Peyer's patch (tissue), 4 donors: Measurements from ENCODE around the gene PDIA2. TPM values are rescaled to one million over a fixed set of nuclear protein-coding genes. Genes with fewer than 3 reads are reported as not detected.
"Not testable (repeated sequence)": the region's sequence is repeated elsewhere in the genome, so short reads cannot be mapped to it uniquely, and the experiment has no call there.

Source experiments
- DNase-seq, 3 donors: peaks; one replicate each; pipeline ENCODE4 v3.0.0-alpha.2; 2017 to 2019
- H3K27ac ChIP-seq, 4 donors: fragments of 200-600 bp; sonication (generic); one replicate each; pipeline ENCODE4 v1.5.1; 2016 to 2019
- H3K27me3 ChIP-seq, 2 donors: fragments of 200-600 bp; sonication (generic); one replicate each; pipeline ENCODE4 v1.5.1; 2019
- H3K36me3 ChIP-seq, 3 donors: fragments of 200-600 bp; sonication (generic); one replicate each; pipeline ENCODE4 v1.5.1; 2016 to 2019
- H3K4me1 ChIP-seq, 4 donors: fragments of 200-600 bp; sonication (generic); one replicate each; pipeline ENCODE4 v1.5.1; 2016 to 2019
- H3K4me3 ChIP-seq, 4 donors: fragments of 200-600 bp; sonication (generic); 1 replicate in 3 of 4; 2 replicates in 1 of 4; pipeline ENCODE4 v1.5.1; 2016 to 2019; ENCODE audit warnings: mild to moderate bottlenecking in 1 of 4
- H3K9me3 ChIP-seq, 4 donors: fragments of 200-600 bp; sonication (generic); one replicate each; pipeline ENCODE4 v1.5.1; 2016 to 2019; ENCODE audit warnings: mild to moderate bottlenecking in 1 of 4
- POLR2A ChIP-seq, 2 donors: fragments of 450-650 bp; IDR thresholded peaks; one replicate each; pipeline ENCODE4 v1.5.1; 2017; ENCODE audit warnings: antibody characterized with exemption in 2 of 2, mild to moderate bottlenecking in 2 of 2, moderate library complexity in 2 of 2
- total RNA-seq, 4 donors: library from RNA; depleted of rRNA; stranded (reverse); fragments of >200 nt; gene quantifications; one replicate each; pipeline ENCODE4 v1.1.0, GENCODE V29; 2016
- TF ChIP-seq, protein P1 (sequence below), 6 experiments: fragments of 450-650 bp in 4 of 6; fragments of 200-600 bp in 2 of 6; sonication (generic) in 1 of 6; IDR thresholded peaks; one replicate each; pipeline ENCODE4 v1.5.1; 2017 to 2019; ENCODE audit warnings: antibody characterized with exemption in 6 of 6, mild to moderate bottlenecking in 3 of 6, moderate library complexity in 1 of 6

PDIA2 gene
- total RNA-seq, 4 donors from 2014 or later = 1.7 to 29.2 (median 11.1) TPM

DNA sequence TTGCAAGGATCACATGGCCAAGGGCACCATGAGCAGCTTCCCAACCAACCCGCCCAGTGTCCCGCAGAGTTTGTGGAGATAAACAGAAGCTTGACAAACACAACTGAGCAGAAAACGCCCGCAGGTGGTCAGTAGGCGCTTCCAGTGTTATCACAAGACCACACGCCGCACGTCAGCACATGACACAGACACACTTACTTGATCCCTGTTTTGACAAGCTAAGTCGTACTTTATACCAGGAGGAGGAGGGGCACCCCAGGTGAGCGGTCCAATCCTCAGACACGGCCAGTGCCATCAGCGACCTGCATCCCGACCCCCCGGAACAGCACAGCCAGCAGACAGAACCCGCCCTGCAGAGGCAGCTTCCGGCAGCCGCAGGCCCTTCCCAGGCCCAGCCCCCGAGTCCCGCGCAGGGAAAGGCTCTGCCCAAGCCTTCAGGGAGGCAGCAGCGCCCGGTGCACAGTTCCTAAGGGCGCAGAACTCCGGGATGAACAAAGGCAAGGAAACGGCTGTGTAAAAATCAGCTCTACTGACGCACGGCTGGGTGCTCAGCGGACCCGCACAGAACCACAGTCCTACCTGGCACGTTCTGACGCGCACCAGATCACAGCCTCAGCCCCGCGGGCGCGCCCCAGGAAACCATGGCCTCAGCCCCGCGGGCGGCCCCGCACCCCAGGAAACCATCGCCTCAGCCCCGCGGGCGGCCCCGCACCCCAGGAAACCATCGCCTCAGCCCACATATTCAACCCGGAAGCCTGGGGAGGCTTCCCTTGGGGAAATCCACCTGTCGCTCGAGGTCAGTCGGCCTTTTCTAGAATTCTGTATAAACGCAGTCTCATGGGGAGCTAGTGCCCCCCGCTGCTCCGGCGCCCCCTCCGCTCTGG is 41.7 kb downstream of the PDIA2 start:
- H3K27ac ChIP-seq = peak overlapping the region in 3 of 4 donors; percentile 38 to 89 (median 59)
- H3K36me3 ChIP-seq = peaks cover 0 to 2% (median 0%) of the 10 kb centered on the region in 3 donors
- H3K4me1 ChIP-seq = peaks cover 4 to 40% (median 17%) of the 10 kb centered on the region in 4 donors
- peak; percentile 52 to 72 (median 71) for DNase-seq
- H3K27me3 ChIP-seq = no peaks in the 10 kb centered on the region
- H3K9me3 ChIP-seq = no peaks in the 10 kb centered on the region
- peak overlapping the region in 3 of 4 donors; percentile 11 to 27 (median 20) for H3K4me3 ChIP-seq
- no peak for TF ChIP-seq POLR2A (IDR thresholded peaks at IDR 0.05)
- TF ChIP-seq, protein P1, sequence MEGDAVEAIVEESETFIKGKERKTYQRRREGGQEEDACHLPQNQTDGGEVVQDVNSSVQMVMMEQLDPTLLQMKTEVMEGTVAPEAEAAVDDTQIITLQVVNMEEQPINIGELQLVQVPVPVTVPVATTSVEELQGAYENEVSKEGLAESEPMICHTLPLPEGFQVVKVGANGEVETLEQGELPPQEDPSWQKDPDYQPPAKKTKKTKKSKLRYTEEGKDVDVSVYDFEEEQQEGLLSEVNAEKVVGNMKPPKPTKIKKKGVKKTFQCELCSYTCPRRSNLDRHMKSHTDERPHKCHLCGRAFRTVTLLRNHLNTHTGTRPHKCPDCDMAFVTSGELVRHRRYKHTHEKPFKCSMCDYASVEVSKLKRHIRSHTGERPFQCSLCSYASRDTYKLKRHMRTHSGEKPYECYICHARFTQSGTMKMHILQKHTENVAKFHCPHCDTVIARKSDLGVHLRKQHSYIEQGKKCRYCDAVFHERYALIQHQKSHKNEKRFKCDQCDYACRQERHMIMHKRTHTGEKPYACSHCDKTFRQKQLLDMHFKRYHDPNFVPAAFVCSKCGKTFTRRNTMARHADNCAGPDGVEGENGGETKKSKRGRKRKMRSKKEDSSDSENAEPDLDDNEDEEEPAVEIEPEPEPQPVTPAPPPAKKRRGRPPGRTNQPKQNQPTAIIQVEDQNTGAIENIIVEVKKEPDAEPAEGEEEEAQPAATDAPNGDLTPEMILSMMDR (IDR thresholded peaks at IDR 0.05) = no peak

GRCh38 chr16:325375-326145 is 42.6 kb downstream of the PDIA2 start:
- no peaks in the 10 kb centered on the region for H3K36me3 ChIP-seq
- peaks cover 4 to 41% (median 17%) of the 10 kb centered on the region in 4 donors for H3K4me1 ChIP-seq
- TF ChIP-seq, protein P1 (IDR thresholded peaks at IDR 0.05) = no peak
- TF ChIP-seq POLR2A (IDR thresholded peaks at IDR 0.05) = no peak
- peak overlapping the region in 2 of 4 donors; percentile 11 to 27 for H3K4me3 ChIP-seq
- H3K9me3 ChIP-seq = no peaks in the 10 kb centered on the region
- H3K27ac ChIP-seq = peak overlapping the region in 3 of 4 donors; percentile 23 to 89 (median 72)
- peak in 1 of 3 donors; percentile 52 for DNase-seq
- H3K27me3 ChIP-seq = no peaks in the 10 kb centered on the region

- Histone ChIP-seq H3K4me1 (peaks cover 4 to 46% (median 10%) of the 10 kb centered on the region in 4 donors), H3K27me3 (no peaks in the 10 kb centered on the region), H3K9me3 (no peaks in the 10 kb centered on the region), H3K27ac (peak overlapping the region in 1 of 4 donors; percentile 26), H3K36me3 (no peaks in the 10 kb centered on the region), H3K4me3 (no peak overlapping the region)
- TF ChIP-seq POLR2A (IDR thresholded peaks at IDR 0.05) = no peak
- TF ChIP-seq, protein P1 (IDR thresholded peaks at IDR 0.05) = no peak
- no peak for DNase-seq
Observed at GRCh38 chr16:330741-331140, 47.8 kb downstream of the PDIA2 start.

DNA sequence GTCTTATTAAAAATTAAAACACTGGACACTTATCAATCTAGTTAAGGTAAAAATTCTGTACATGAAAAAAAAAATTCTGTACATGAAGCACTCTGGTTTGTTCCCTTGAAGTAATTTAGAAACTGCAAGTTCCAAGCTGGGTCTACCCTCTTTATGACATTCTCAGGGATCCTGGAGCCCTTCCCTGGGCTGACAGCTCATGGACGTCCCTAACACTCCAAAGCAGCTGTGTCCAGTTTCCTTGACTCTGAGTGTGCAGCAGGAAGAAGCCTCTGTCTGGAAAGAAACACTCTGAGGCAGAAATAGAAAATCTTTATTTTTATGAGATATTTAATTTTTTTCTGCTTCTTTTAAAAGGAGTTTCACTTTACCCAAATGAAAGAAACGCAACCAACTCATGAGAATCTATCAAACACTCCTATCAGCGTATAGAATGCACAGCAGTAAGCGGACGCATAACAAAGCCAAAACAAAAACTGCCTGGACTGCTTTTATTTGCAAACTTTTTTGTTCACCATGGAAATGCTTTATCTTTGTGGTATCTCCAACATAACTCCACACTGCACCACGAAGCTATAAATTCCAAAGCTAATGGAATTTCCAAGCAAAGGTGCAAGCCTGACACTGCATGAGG is 48.3 kb downstream of the PDIA2 start:
- not testable (repeated sequence) for DNase-seq, H3K9me3 ChIP-seq, H3K4me3 ChIP-seq, H3K36me3 ChIP-seq, H3K27ac ChIP-seq, H3K27me3 ChIP-seq
- H3K4me1 ChIP-seq = peaks cover 4 to 42% (median 6%) of the 10 kb centered on the region in 4 donors

GRCh38 chr16:333406-334094 is 50.6 kb downstream of the PDIA2 start:
- Histone ChIP-seq H3K27ac (no peak overlapping the region), H3K9me3 (no peaks in the 10 kb centered on the region), H3K4me1 (peaks cover 0 to 22% (median 0%) of the 10 kb centered on the region in 4 donors), H3K4me3 (no peak overlapping the region), H3K36me3 (no peaks in the 10 kb centered on the region), H3K27me3 (no peaks in the 10 kb centered on the region)
- no peak for TF ChIP-seq POLR2A (IDR thresholded peaks at IDR 0.05)
- TF ChIP-seq, protein P1 (IDR thresholded peaks at IDR 0.05) = no peak
- no peak for DNase-seq

DNA sequence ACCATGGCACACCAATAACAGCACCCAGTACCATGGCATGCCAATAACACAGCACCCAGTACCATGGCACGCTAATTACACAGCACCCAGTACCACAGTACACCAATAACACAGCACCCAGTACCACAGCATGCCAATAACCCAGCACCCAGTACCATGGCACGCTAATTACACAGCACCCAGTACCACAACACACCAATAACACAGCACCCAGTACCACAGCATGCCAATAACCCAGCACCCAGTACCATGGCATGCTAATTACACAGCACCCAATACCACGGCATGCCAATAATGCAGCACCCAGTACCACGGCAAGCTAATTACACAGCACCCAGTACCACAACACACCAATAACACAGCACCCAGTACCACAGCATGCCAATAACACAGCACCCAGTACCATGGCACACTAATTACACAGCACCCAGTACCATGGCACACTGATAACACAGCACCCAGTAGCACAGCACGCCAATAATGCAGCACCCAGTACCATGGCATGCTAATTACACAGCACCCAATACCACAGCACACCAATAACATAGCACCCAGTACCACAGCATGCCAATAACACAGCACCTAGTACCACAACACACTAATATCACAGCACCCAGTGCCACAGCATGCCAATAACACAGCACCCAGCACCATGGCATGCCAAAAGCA is 51.3 kb downstream of the PDIA2 start:
- H3K4me3 ChIP-seq, H3K36me3 ChIP-seq, DNase-seq, H3K27ac ChIP-seq, H3K9me3 ChIP-seq, H3K27me3 ChIP-seq: not testable (repeated sequence)
- peaks cover 0 to 21% (median 0%) of the 10 kb centered on the region in 4 donors for H3K4me1 ChIP-seq

GRCh38 chr16:334861-335632 is 52.1 kb downstream of the PDIA2 start:
- not testable (repeated sequence) for H3K27me3 ChIP-seq, H3K9me3 ChIP-seq, H3K4me3 ChIP-seq, H3K27ac ChIP-seq, DNase-seq, H3K36me3 ChIP-seq
- H3K4me1 ChIP-seq = peaks cover 0 to 29% (median 2%) of the 10 kb centered on the region in 4 donors
